Fibroblast of lung (primary cell): ENCODE data around the gene PXDN. TPM values are rescaled to one million over a fixed set of nuclear protein-coding genes. Genes with fewer than 3 reads are reported as not detected.
A peak's percentile ranks its signal among the peaks of the same experiment; 100 is the strongest.

Experiments
- DNase-seq, 2 donors: peaks; one replicate each; pipeline versions ENCODE4 v3.0.0 to v3.0.0-alpha.2; 2010; ENCODE audit warnings: low read depth in 2 of 2
- H2AFZ ChIP-seq: 2 replicates; pipeline ENCODE4 v1.5.1; 2012; ENCODE audit warnings: low read length, control low read depth, inconsistent platforms
- H3K27ac ChIP-seq: 2 replicates; pipeline ENCODE4 v1.5.1; 2011; ENCODE audit warnings: low read length, control low read depth; ENCODE audit not compliant: insufficient read depth
- H3K27me3 ChIP-seq: 2 replicates; pipeline ENCODE4 v1.5.1; 2011; ENCODE audit warnings: mild to moderate bottlenecking, low read length; ENCODE audit not compliant: control insufficient read depth, insufficient read depth
- H3K36me3 ChIP-seq: 2 replicates; pipeline ENCODE4 v1.5.1; 2011; ENCODE audit warnings: low read length; ENCODE audit not compliant: control insufficient read depth, insufficient read depth
- H3K4me1 ChIP-seq: 2 replicates; pipeline ENCODE4 v1.5.1; 2011; ENCODE audit warnings: low read length; ENCODE audit not compliant: control insufficient read depth, insufficient read depth; ENCODE audit errors: extremely low read depth
- H3K4me2 ChIP-seq: 2 replicates; pipeline ENCODE4 v1.5.1; 2011; ENCODE audit warnings: low read length, control low read depth; ENCODE audit not compliant: insufficient read depth; ENCODE audit errors: extremely low read depth
- H3K4me3 ChIP-seq, 4 experiments: fragments of 200-600 bp in 1 of 4; sonication (generic) in 1 of 4; replicated peaks in 1 of 4; 2 replicates each; pipeline ENCODE4 v1.5.1; 2011 to 2016; ENCODE audit warnings: low read length in 4 of 4, low read depth in 3 of 4, mild to moderate bottlenecking in 3 of 4, control low read depth in 2 of 4, inconsistent platforms in 1 of 4, mixed read lengths in 1 of 4; ENCODE audit not compliant: insufficient read depth in 1 of 4; ENCODE audit errors: control extremely low read depth in 1 of 4
- H3K79me2 ChIP-seq: 2 replicates; pipeline ENCODE4 v1.5.1; 2012; ENCODE audit warnings: mild to moderate bottlenecking, low read length, inconsistent platforms; ENCODE audit not compliant: control insufficient read depth, insufficient read depth
- H3K9ac ChIP-seq: 2 replicates; pipeline ENCODE4 v1.5.1; 2011; ENCODE audit warnings: mild to moderate bottlenecking, low read length, control low read depth; ENCODE audit not compliant: insufficient read depth
- H3K9me3 ChIP-seq: 2 replicates; pipeline ENCODE4 v1.5.1; 2012; ENCODE audit warnings: low read depth, low read length; ENCODE audit not compliant: control insufficient read depth, insufficient read depth
- H4K20me1 ChIP-seq: 2 replicates; pipeline ENCODE4 v1.5.1; 2011; ENCODE audit warnings: low read length; ENCODE audit not compliant: control insufficient read depth, insufficient read depth; ENCODE audit errors: extremely low read depth
- CTCF ChIP-seq, 2 donors: IDR thresholded peaks in 1 of 2; conservative IDR thresholded peaks in 1 of 2; 1 replicate in 1 of 2; 2 replicates in 1 of 2; pipeline ENCODE4 v1.5.1; 2011 to 2012; ENCODE audit warnings: low read length in 2 of 2, control low read depth in 1 of 2, inconsistent platforms in 1 of 2, low read depth in 1 of 2, mild to moderate bottlenecking in 1 of 2
- EZH2 ChIP-seq: IDR thresholded peaks from 2 replicates; pipeline ENCODE4 v1.5.1; 2012; ENCODE audit warnings: low read length, control low read depth, mild to moderate bottlenecking; ENCODE audit errors: missing control alignments
- polyA minus RNA-seq: library from RNA; depleted of rRNA, polyadenylated mRNA; stranded (reverse); fragments of >200 nt; gene quantifications from 2 replicates; pipeline ENCODE4 v1.2.3, GENCODE V29; 2011; ENCODE audit warnings: low replicate concordance
- polyA plus RNA-seq, 2 donors: library from polyadenylated mRNA; depleted of rRNA in 1 of 2; stranded (reverse) in 1 of 2; unstranded in 1 of 2; fragments of >200 nt; gene quantifications; 2 replicates each; pipeline ENCODE4 v1.2.1, GENCODE V29; 2011 to 2012; ENCODE audit warnings: missing spikeins in 1 of 2
- total RNA-seq: library from RNA; depleted of rRNA; stranded (reverse); fragments of >200 nt; gene quantifications from 2 replicates; pipeline ENCODE4 v1.2.1, GENCODE V29; 2014

The PXDN gene
- total RNA-seq = 111 and 153 TPM in 2 replicates
- polyA plus RNA-seq = 160 and 298 TPM in 2 replicates
- 135 and 343 TPM in 2 replicates for polyA plus RNA-seq (2012)
- 231 and 511 TPM in 2 replicates for polyA minus RNA-seq

GRCh38 chr2:1744446-1745170 lies at the start of gene PXDN:
TSS of gene PXDN (minus strand) at chr2:1744515. CDS start at chr2:1744455, 60 bp downstream.
- peaks cover 32% of the 10 kb centered on the region for H3K79me2 ChIP-seq
- peak within 1 kb of the TSS; percentile 71 to 77 (median 74) for H3K4me3 ChIP-seq
- TF ChIP-seq CTCF (conservative IDR thresholded peaks at IDR 0.05 in 1 of 2, IDR thresholded peaks at IDR 0.05 in 1 of 2; ENCODE audit: low read depth in 1 of 2, low read length in 2 of 2) (no peak), EZH2 (no peak)
- peak within 1 kb of the TSS; percentile 92 for H3K27ac ChIP-seq
- no peaks in the 10 kb centered on the region for H4K20me1 ChIP-seq
- H3K27me3 ChIP-seq = no peaks in the 10 kb centered on the region
- peaks cover 2% of the 10 kb centered on the region for H3K36me3 ChIP-seq
- peak within 1 kb of the TSS; percentile 78 for H3K4me2 ChIP-seq
- H2AFZ ChIP-seq = no peak within 1 kb of the TSS
- peak within 1 kb of the TSS; percentile 94 for H3K9ac ChIP-seq
- peak; percentile 69 to 83 for DNase-seq
- peaks cover 21% of the 10 kb centered on the region for H3K4me1 ChIP-seq
- no peaks in the 10 kb centered on the region for H3K9me3 ChIP-seq

DNA sequence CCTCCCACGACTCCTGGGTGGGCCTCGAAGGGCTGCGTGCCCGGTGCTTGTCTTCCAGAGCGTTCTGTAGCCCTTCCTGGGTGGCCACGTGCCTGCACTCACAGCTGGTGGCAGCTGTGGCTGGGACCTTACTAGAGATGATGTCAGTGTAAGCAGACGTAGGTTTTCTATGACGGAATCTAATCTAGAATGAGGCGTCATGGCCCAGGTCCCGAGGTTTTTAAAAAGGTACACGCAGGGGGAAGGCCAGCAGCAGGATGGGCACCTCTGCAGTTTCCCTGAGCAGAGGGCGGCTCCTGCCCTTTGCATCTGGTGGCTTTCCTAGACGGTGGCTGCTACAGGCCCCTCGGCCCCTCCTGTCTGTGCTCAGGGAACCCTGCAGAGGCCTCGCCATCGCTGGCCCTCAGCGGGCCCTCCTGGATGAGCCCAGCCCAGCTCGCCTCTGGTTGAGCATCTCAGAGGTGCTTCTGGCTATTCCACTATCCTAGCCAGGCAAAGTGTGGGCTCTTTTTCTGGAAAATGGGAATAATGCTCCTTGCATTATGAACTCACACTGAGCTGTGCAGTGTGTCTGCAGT lies 49.6 kb upstream of the PXDN start:
- no peaks in the 10 kb centered on the region for H3K27me3 ChIP-seq
- H3K4me1 ChIP-seq = peaks cover 5% of the 10 kb centered on the region
- H3K9me3 ChIP-seq = no peaks in the 10 kb centered on the region
- no peak overlapping the region for H3K4me2 ChIP-seq
- TF ChIP-seq EZH2 = no peak
- no peak for TF ChIP-seq CTCF (conservative IDR thresholded peaks at IDR 0.05 in 1 of 2, IDR thresholded peaks at IDR 0.05 in 1 of 2; ENCODE audit: low read depth in 1 of 2, low read length in 2 of 2)
- peak in 1 of 2 donors; percentile 74 for DNase-seq
- H3K27ac ChIP-seq = no peak overlapping the region
- no peaks in the 10 kb centered on the region for H4K20me1 ChIP-seq
- H3K79me2 ChIP-seq = no peaks in the 10 kb centered on the region
- H3K36me3 ChIP-seq = no peaks in the 10 kb centered on the region
- no peak overlapping the region for H3K4me3 ChIP-seq
- no peak overlapping the region for H3K9ac ChIP-seq
- no peak overlapping the region for H2AFZ ChIP-seq

DNA sequence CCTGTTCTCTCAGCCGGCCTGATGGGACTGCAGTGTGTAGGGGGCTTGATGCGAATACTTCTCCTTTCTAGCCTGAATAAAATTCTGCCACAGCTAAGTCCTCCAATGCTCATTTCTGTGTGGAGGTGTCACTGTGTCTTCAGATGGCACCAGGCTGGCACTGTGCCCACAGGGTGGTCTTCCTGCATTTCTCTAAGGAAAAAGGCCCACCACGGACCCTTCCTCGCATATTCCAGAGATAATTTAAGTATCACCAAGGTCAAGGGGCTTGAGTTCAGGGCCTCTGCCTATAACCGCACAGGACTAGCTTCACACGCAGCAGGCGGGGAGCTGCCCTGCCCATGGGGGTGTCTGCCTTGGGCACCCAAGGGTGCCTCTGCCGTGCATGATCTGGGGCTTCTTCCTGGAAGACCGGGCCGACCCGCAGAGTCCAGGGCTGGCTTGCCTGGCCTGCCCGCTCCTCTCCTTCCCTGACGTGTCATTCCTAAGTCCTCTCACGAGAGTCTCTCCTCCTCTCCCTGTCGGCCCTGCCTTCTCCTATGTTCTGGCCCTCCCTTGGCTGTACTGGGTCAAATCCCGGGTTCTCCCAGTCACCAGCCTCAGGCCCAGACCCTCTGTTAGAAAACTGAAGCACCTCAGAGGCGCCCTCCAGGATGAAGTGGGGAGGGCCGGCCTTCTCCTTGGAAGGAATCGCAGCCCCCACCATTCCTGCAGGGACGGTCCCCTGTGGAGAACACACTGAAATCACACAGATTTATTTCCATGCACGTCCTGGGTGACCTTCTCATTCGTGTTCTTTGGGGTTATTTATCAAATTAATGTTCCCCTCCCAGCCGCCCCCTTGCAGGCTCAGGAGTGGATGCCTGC lies 48.9 kb upstream of the PXDN start:
- no peak overlapping the region for H3K4me3 ChIP-seq
- no peaks in the 10 kb centered on the region for H3K27me3 ChIP-seq
- H2AFZ ChIP-seq = no peak overlapping the region
- no peaks in the 10 kb centered on the region for H3K36me3 ChIP-seq
- peaks cover 5% of the 10 kb centered on the region for H3K4me1 ChIP-seq
- no peak overlapping the region for H3K27ac ChIP-seq
- H3K79me2 ChIP-seq = no peaks in the 10 kb centered on the region
- no peak overlapping the region for H3K4me2 ChIP-seq
- TF ChIP-seq EZH2 (no peak), CTCF (conservative IDR thresholded peaks at IDR 0.05 in 1 of 2, IDR thresholded peaks at IDR 0.05 in 1 of 2; ENCODE audit: low read depth in 1 of 2, low read length in 2 of 2) (no peak)
- H3K9ac ChIP-seq = no peak overlapping the region
- no peaks in the 10 kb centered on the region for H4K20me1 ChIP-seq
- DNase-seq = no peak
- H3K9me3 ChIP-seq = no peaks in the 10 kb centered on the region
